Adrenal gland (tissue), 5 donors: ENCODE results near the gene CENATAC.

Experiments
- CTCF ChIP-seq, 6 experiments: fragments of 450-650 bp in 4 of 6; fragments of 200-600 bp in 2 of 6; sonication (generic) in 1 of 6; IDR thresholded peaks; 1 replicate in 5 of 6; 2 replicates in 1 of 6; pipeline versions ENCODE4 v1.5.1 to v1.8.0; 2016 to 2021; ENCODE audit warnings: antibody characterized with exemption in 6 of 6, mild to moderate bottlenecking in 2 of 6, moderate library complexity in 1 of 6
- POLR2A ChIP-seq, 2 donors: fragments of 450-650 bp; IDR thresholded peaks; one replicate each; pipeline ENCODE4 v1.6.1; 2017; ENCODE audit warnings: antibody characterized with exemption in 2 of 2, mild to moderate bottlenecking in 2 of 2, moderate library complexity in 1 of 2
- donor health status: DM: no; HTN: no; CAD: no.

GRCh38 chr11:119000906-119001305 is 3.0 kb downstream of the CENATAC start:
- TF ChIP-seq CTCF (IDR thresholded peaks at IDR 0.05) (no peak), POLR2A (IDR thresholded peaks at IDR 0.05) (no peak)
